Astrocyte (in vitro differentiated cells and primary cell): ENCODE measurements around the gene MED28. TPM values are rescaled to one million over a fixed set of nuclear protein-coding genes. Genes with fewer than 3 reads are reported as not detected.

Experiments used
- DNase-seq: peaks from one replicate; pipeline ENCODE4 v3.0.0-alpha.2; 2010; ENCODE audit warnings: low read depth
- FAIRE-seq: peaks from 2 replicates; lab custom pipeline; 2011; peaks lifted over from hg19 to GRCh38; lab: Jason Lieb, UNC
- H2AFZ ChIP-seq: 2 replicates; pipeline ENCODE4 v1.6.0; 2012; ENCODE audit warnings: low read depth, low read length, inconsistent platforms
- H3K27ac ChIP-seq: 2 replicates; pipeline ENCODE4 v1.5.1; 2011; ENCODE audit warnings: low read depth, low read length, inconsistent platforms
- H3K27me3 ChIP-seq: 2 replicates; pipeline ENCODE4 v1.6.0; 2011; ENCODE audit warnings: low read length, inconsistent platforms; ENCODE audit not compliant: insufficient read depth
- H3K36me3 ChIP-seq: 2 replicates; pipeline ENCODE4 v1.5.1; 2011; ENCODE audit warnings: low read length, inconsistent platforms; ENCODE audit not compliant: insufficient read depth
- H3K4me1 ChIP-seq: 2 replicates; pipeline ENCODE4 v1.5.1; 2011; ENCODE audit warnings: low read length, inconsistent platforms; ENCODE audit not compliant: insufficient read depth
- H3K4me2 ChIP-seq: 2 replicates; pipeline ENCODE4 v1.6.0; 2012; ENCODE audit warnings: low read length, inconsistent platforms
- H3K4me3 ChIP-seq: 2 replicates; pipeline ENCODE4 v1.5.1; 2011; ENCODE audit warnings: low read depth, mild to moderate bottlenecking, low read length, inconsistent platforms; ENCODE audit not compliant: insufficient read depth
- H3K79me2 ChIP-seq: 2 replicates; pipeline ENCODE4 v1.6.0; 2012; ENCODE audit warnings: mild to moderate bottlenecking, low read length, inconsistent platforms; ENCODE audit not compliant: insufficient read depth
- H3K9ac ChIP-seq: 2 replicates; pipeline ENCODE4 v1.6.0; 2012; ENCODE audit warnings: mild to moderate bottlenecking, low read length, inconsistent platforms
- H3K9me3 ChIP-seq: 2 replicates; pipeline ENCODE4 v1.5.1; 2012; ENCODE audit warnings: low read depth, mild to moderate bottlenecking, low read length, inconsistent platforms; ENCODE audit not compliant: insufficient read depth
- H4K20me1 ChIP-seq: 2 replicates; pipeline ENCODE4 v1.6.0; 2012; ENCODE audit warnings: low read length, inconsistent platforms; ENCODE audit not compliant: insufficient read depth
- H3K27ac Mint-ChIP-seq: one replicate; pipeline ENCODE4 v1.8.0; 2021; ENCODE audit warnings: mild to moderate bottlenecking, mixed read lengths; ENCODE audit not compliant: unreplicated experiment
- H3K27me3 Mint-ChIP-seq: one replicate; pipeline ENCODE4 v1.8.0; 2021; ENCODE audit warnings: low read depth, mixed read lengths; ENCODE audit not compliant: unreplicated experiment
- H3K36me3 Mint-ChIP-seq: one replicate; pipeline ENCODE4 v1.8.0; 2021; ENCODE audit warnings: low read depth, mixed read lengths; ENCODE audit not compliant: unreplicated experiment
- H3K4me1 Mint-ChIP-seq: one replicate; pipeline ENCODE4 v1.8.0; 2021; ENCODE audit warnings: low read depth, mixed read lengths; ENCODE audit not compliant: unreplicated experiment
- H3K4me3 Mint-ChIP-seq: one replicate; pipeline ENCODE4 v1.8.0; 2021; ENCODE audit warnings: mild to moderate bottlenecking, moderate library complexity, mixed read lengths; ENCODE audit not compliant: unreplicated experiment
- H3K9me3 Mint-ChIP-seq: one replicate; pipeline ENCODE4 v1.8.0; 2021; ENCODE audit warnings: mild to moderate bottlenecking, mixed read lengths; ENCODE audit not compliant: unreplicated experiment
- EZH2 ChIP-seq: IDR thresholded peaks from 2 replicates; pipeline ENCODE4 v1.6.1; 2012; ENCODE audit warnings: mild to moderate bottlenecking, low read length, inconsistent platforms; ENCODE audit not compliant: insufficient read depth
- total RNA-seq: library from RNA; stranded (reverse); gene quantifications from 2 replicates; pipeline ENCODE4 v1.2.1, GENCODE V29; 2021
- TF ChIP-seq, protein P1 (sequence below): IDR thresholded peaks from 2 replicates; pipeline ENCODE4 v1.5.1; 2011; ENCODE audit warnings: low read depth, mild to moderate bottlenecking, inconsistent platforms, low read length, moderate library complexity; ENCODE audit not compliant: insufficient read depth

MED28 gene
- total RNA-seq, 1 donor from 2014 or later: 42.6 TPM

DNA sequence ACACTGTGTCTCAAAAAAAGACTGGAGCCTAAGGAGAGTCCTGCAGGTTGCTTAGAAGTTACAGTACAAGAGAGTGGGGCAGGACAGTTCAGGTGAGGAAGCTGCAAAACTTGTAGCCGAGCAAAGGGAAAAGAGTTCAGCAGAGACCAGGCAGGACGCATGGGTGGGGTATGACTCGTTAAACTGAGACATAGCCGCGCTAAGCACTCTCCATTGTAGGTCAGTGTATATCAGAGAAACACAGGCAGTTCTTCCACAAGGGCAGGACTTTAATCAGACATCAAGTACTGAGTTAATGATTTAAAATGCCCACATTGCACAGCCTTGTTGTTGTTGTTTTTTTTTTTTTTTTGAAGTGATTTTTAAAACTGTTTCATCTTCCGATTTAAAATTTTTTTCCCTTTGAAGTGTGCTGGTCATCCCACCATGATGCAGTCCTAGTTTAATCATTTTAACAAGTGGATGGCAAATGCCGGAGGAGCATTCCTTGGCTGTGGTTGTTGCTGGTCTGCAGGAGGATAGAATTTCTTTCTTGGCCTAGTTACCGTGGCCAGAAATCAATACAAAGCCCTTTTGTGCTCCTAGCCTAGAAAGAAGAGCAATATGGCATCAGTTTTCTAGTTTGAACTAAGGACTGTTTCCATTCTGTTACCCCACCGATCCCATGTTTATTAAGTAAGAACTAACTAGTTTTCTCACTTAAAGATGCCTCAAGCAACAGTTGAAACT lies 27.2 kb upstream of the MED28 start:
- H3K9me3 ChIP-seq: no peaks in the 10 kb centered on the region
- no peak overlapping the region for H3K27ac Mint-ChIP-seq
- no peaks in the 10 kb centered on the region for H3K9me3 Mint-ChIP-seq
- FAIRE-seq (no peak), DNase-seq (no peak)
- no peak overlapping the region for H3K4me2 ChIP-seq
- peaks cover 8% of the 10 kb centered on the region for H3K4me1 Mint-ChIP-seq
- no peak overlapping the region for H2AFZ ChIP-seq
- H3K79me2 ChIP-seq: no peaks in the 10 kb centered on the region
- peaks cover 31% of the 10 kb centered on the region for H3K36me3 Mint-ChIP-seq
- no peaks in the 10 kb centered on the region for H3K4me1 ChIP-seq
- no peaks in the 10 kb centered on the region for H4K20me1 ChIP-seq
- no peaks in the 10 kb centered on the region for H3K27me3 ChIP-seq
- no peak overlapping the region for H3K4me3 ChIP-seq
- H3K27ac ChIP-seq: no peak overlapping the region
- peak overlapping the region; percentile 25 for H3K4me3 Mint-ChIP-seq
- TF ChIP-seq, protein P1, sequence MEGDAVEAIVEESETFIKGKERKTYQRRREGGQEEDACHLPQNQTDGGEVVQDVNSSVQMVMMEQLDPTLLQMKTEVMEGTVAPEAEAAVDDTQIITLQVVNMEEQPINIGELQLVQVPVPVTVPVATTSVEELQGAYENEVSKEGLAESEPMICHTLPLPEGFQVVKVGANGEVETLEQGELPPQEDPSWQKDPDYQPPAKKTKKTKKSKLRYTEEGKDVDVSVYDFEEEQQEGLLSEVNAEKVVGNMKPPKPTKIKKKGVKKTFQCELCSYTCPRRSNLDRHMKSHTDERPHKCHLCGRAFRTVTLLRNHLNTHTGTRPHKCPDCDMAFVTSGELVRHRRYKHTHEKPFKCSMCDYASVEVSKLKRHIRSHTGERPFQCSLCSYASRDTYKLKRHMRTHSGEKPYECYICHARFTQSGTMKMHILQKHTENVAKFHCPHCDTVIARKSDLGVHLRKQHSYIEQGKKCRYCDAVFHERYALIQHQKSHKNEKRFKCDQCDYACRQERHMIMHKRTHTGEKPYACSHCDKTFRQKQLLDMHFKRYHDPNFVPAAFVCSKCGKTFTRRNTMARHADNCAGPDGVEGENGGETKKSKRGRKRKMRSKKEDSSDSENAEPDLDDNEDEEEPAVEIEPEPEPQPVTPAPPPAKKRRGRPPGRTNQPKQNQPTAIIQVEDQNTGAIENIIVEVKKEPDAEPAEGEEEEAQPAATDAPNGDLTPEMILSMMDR: no peak
- TF ChIP-seq EZH2: no peak
- no peak overlapping the region for H3K9ac ChIP-seq
- H3K36me3 ChIP-seq: peaks cover 38% of the 10 kb centered on the region
- no peaks in the 10 kb centered on the region for H3K27me3 Mint-ChIP-seq

DNA sequence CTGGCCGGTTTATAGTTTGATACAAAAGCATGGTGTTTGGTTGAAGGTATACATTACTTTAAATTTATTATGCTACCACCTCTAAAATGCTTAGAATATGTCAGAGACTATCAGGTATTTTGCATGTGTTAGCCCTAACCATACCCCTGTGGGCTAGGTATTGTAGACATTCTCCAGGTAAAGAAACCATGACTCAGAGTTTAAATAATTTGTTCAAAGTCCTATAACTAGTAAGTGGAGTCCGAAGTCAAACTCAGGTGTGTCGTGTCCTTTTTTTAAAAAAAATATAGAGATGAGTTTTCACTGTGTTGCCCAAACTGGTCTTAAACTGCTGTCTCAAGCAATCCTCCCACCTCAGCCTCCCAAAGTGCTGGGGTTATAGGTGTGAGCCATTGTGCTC lies 25.1 kb upstream of the MED28 start:
- H3K9me3 ChIP-seq: no peaks in the 10 kb centered on the region
- TF ChIP-seq, protein P1: no peak
- TF ChIP-seq EZH2: no peak
- H3K27ac Mint-ChIP-seq: no peak overlapping the region
- no peaks in the 10 kb centered on the region for H3K4me1 ChIP-seq
- H3K79me2 ChIP-seq: no peaks in the 10 kb centered on the region
- H3K4me3 Mint-ChIP-seq: no peak overlapping the region
- no peak overlapping the region for H2AFZ ChIP-seq
- peaks cover 8% of the 10 kb centered on the region for H3K4me1 Mint-ChIP-seq
- H3K27me3 Mint-ChIP-seq: no peaks in the 10 kb centered on the region
- H3K9ac ChIP-seq: no peak overlapping the region
- no peak overlapping the region for H3K4me3 ChIP-seq
- no peaks in the 10 kb centered on the region for H3K9me3 Mint-ChIP-seq
- H4K20me1 ChIP-seq: no peaks in the 10 kb centered on the region
- FAIRE-seq: no peak
- no peak overlapping the region for H3K27ac ChIP-seq
- H3K4me2 ChIP-seq: no peak overlapping the region
- no peaks in the 10 kb centered on the region for H3K27me3 ChIP-seq
- H3K36me3 Mint-ChIP-seq: peaks cover 20% of the 10 kb centered on the region
- DNase-seq: no peak
- peaks cover 32% of the 10 kb centered on the region for H3K36me3 ChIP-seq

DNA sequence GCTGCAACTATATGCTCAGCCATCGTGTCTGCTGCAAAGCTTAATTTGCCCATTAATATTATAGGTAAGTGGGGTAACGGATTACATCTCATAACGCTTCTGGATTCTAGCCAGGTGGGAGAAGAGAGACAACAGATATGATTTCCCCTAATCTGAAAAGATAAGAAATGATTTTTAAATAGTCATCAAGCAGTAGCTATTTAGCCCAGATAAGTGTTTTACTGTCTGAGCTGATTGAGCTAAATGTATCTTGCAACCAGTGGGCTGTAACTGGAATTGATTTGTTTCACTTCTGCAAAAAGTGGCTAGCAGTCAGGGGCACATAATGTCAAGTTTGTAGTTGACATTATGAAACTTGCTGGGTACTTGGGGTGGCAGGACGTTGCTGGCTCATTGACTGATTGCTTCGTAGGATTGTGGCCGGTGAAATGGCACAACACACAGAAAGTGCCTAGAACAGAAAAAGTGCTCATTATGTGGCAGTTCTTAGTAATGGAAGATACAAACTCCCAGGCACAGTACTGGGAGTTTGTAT lies 18.9 kb upstream of the MED28 start:
- H3K4me1 Mint-ChIP-seq: no peaks in the 10 kb centered on the region
- no peak for FAIRE-seq

More for the DNA sequence above, 18.9 kb upstream of the MED28 start:
- Histone ChIP-seq H3K4me1 (no peaks in the 10 kb centered on the region), H3K9ac (no peak overlapping the region), H3K9me3 (no peaks in the 10 kb centered on the region), H3K27ac (no peak overlapping the region), H3K27me3 (no peaks in the 10 kb centered on the region), H3K79me2 (no peaks in the 10 kb centered on the region), H3K4me2 (no peak overlapping the region), H2AFZ (no peak overlapping the region), H3K36me3 (peaks cover 27% of the 10 kb centered on the region), H4K20me1 (no peaks in the 10 kb centered on the region), H3K4me3 (no peak overlapping the region)
- no peaks in the 10 kb centered on the region for H3K9me3 Mint-ChIP-seq
- DNase-seq: no peak
- peaks cover 17% of the 10 kb centered on the region for H3K36me3 Mint-ChIP-seq
- no peak overlapping the region for H3K27ac Mint-ChIP-seq
- H3K4me3 Mint-ChIP-seq: no peak overlapping the region
- TF ChIP-seq, protein P1: no peak
- no peak for TF ChIP-seq EZH2
- no peaks in the 10 kb centered on the region for H3K27me3 Mint-ChIP-seq
